K562 (cell line): ENCODE results near the gene ABHD8. TPM values are rescaled to one million over a fixed set of nuclear protein-coding genes. Genes with fewer than 3 reads are reported as not detected.

Source experiments
- ELF1 ChIP-seq: fragments of 200-800 bp; sonication (Bioruptor generic); IDR thresholded peaks from 2 replicates; pipeline ENCODE4 v1.6.1; 2016; ENCODE audit warnings: missing genetic modification characterization, missing compliant biosample characterization
- ERF ChIP-seq: fragments of 450-650 bp; formaldehyde crosslinking; IDR thresholded peaks from 2 replicates; pipeline ENCODE4 v1.4.0; 2020; ENCODE audit warnings: mild to moderate bottlenecking, mixed read lengths
- FOXP1 ChIP-seq: sonication (generic); formaldehyde crosslinking; IDR thresholded peaks from 2 replicates; pipeline ENCODE4 v1.8.0; 2022; ENCODE audit warnings: mild to moderate bottlenecking, missing genetic modification reagents
- GTF2A2 ChIP-seq: IDR thresholded peaks from 2 replicates; pipeline ENCODE4 v1.6.1; 2016; ENCODE audit warnings: mild to moderate bottlenecking, missing genetic modification characterization, missing compliant biosample characterization
- GTF2F1 ChIP-seq: IDR thresholded peaks from 2 replicates; pipeline ENCODE4 v1.6.1; 2011; ENCODE audit warnings: low read depth, low read length, improper control_type of control experiment
- HCFC1 ChIP-seq: IDR thresholded peaks from 2 replicates; pipeline ENCODE4 v1.6.1; 2012; ENCODE audit warnings: low read depth, low read length, improper control_type of control experiment
- HES1 ChIP-seq: fragments of 450-650 bp; IDR thresholded peaks from 2 replicates; pipeline ENCODE4 v1.6.1; 2016; ENCODE audit warnings: low read depth, mild to moderate bottlenecking, moderate library complexity
- ID3 ChIP-seq, 2 experiments: fragments of 250-450 bp in 1 of 2; fragments of 450-650 bp in 1 of 2; sonication (Bioruptor Pico) in 1 of 2; IDR thresholded peaks; 2 replicates each; pipeline versions ENCODE4 v1.6.1 to v1.8.0; 2016 to 2021; ENCODE audit warnings: mild to moderate bottlenecking in 2 of 2, moderate library complexity in 2 of 2, missing compliant biosample characterization in 1 of 2, missing genetic modification characterization in 1 of 2
- LCOR ChIP-seq: sonication (generic); formaldehyde crosslinking; IDR thresholded peaks from 2 replicates; pipeline ENCODE4 v1.8.0; 2022; ENCODE audit warnings: mild to moderate bottlenecking, missing genetic modification reagents
- MAZ ChIP-seq, 2 experiments: fragments of 450-650 bp in 1 of 2; sonication (generic) in 1 of 2; formaldehyde crosslinking; IDR thresholded peaks in 1 of 2; conservative IDR thresholded peaks in 1 of 2; 2 replicates each; pipeline versions ENCODE4 v1.4.0 to v1.5.0; 2020; ENCODE audit warnings: mild to moderate bottlenecking in 1 of 2, missing genetic modification reagents in 1 of 2
- MEIS2 ChIP-seq: fragments of 450-650 bp; IDR thresholded peaks from 2 replicates; pipeline ENCODE4 v1.6.1; 2014; ENCODE audit warnings: mild to moderate bottlenecking; ENCODE audit not compliant: partially characterized antibody
- NR2F6 ChIP-seq: fragments of 450-650 bp; formaldehyde crosslinking; IDR thresholded peaks from 2 replicates; pipeline ENCODE4 v1.4.0; 2020; ENCODE audit warnings: mild to moderate bottlenecking
- SFPQ ChIP-seq: fragments of 200-400 bp; formaldehyde crosslinking; IDR thresholded peaks from 2 replicates; pipeline ENCODE4 v1.6.1; 2017; ENCODE audit warnings: mild to moderate bottlenecking, low read depth, low read length, moderate library complexity
- SPI1 ChIP-seq: IDR thresholded peaks from 2 replicates; pipeline ENCODE4 v1.6.1; 2011; ENCODE audit warnings: low read depth, low read length, control low read depth, borderline replicate concordance
- TCFL5 ChIP-seq: fragments of 250-450 bp; sonication (Bioruptor Pico); conservative IDR thresholded peaks from 2 replicates; pipeline ENCODE4 v1.6.1; 2021; ENCODE audit warnings: mild to moderate bottlenecking, moderate library complexity, matching md5 sums
- ZBTB49 ChIP-seq: sonication (generic); formaldehyde crosslinking; IDR thresholded peaks from 2 replicates; pipeline ENCODE4 v1.8.0; 2022; ENCODE audit warnings: missing genetic modification reagents, mild to moderate bottlenecking, borderline replicate concordance
- ZNF133 ChIP-seq: fragments of 250-450 bp; sonication (Bioruptor Pico); IDR thresholded peaks from 2 replicates; pipeline ENCODE4 v1.4.0; 2020; ENCODE audit warnings: mild to moderate bottlenecking
- ZNF23 ChIP-seq: fragments of 250-450 bp; sonication (Bioruptor Pico); IDR thresholded peaks from 2 replicates; pipeline ENCODE4 v1.4.0; 2020; ENCODE audit warnings: mild to moderate bottlenecking
- ZNF280B ChIP-seq: fragments of 250-450 bp; sonication (Bioruptor Pico); IDR thresholded peaks from 2 replicates; pipeline ENCODE4 v1.5.1; 2021; ENCODE audit warnings: mild to moderate bottlenecking
- ZNF445 ChIP-seq: fragments of 250-450 bp; sonication (Bioruptor Pico); IDR thresholded peaks from 2 replicates; pipeline ENCODE4 v1.4.0; 2020; ENCODE audit warnings: low read depth, mild to moderate bottlenecking, moderate library complexity
- polyA plus RNA-seq, 8 experiments: library from polyadenylated mRNA; depleted of rRNA in 4 of 8; stranded (reverse) in 5 of 8; unstranded in 3 of 8; fragments of >200 nt; fragmentation: Nextera tagmentation in 2 of 8; fragmentation: Illumina TruSeq in 1 of 8; extraction: Ambion mirVana in 2 of 8; extraction: Trizol in 1 of 8; gene quantifications; 2 replicates each; pipeline versions ENCODE4 v1.2.1 to v1.2.3, GENCODE V29; 2011 to 2014; ENCODE audit warnings: inconsistent platforms in 1 of 8, missing spikeins in 1 of 8
- total RNA-seq, 7 experiments: library from RNA; depleted of rRNA in 6 of 7; stranded (reverse); fragments of >200 nt in 6 of 7; fragmentation: Illumina TruSeq in 2 of 7; extraction: Trizol in 2 of 7; gene quantifications; 2 replicates each; pipeline versions ENCODE4 v1.2.1 to v1.2.3, GENCODE V29; 2011 to 2021; ENCODE audit warnings: low replicate concordance in 1 of 7

The ABHD8 gene
- total and polyA plus RNA-seq, 9 of the 15 experiments (the other 6 are each of a cell fraction or from before 2014, with no cell fraction given): 0.04 to 6.6 (median 2.0) TPM; not detected in 1

GRCh38 chr19:17336872-17337674, 33.8 kb upstream of the ABHD8 start, which contains the start of gene GTPBP3 (continued):
- no peak for TF ChIP-seq ZBTB49 (CRISPR knock-in tag)
- TF ChIP-seq GTF2A2: peak; percentile 47; the same call in 1 of the 2 replicates
- TF ChIP-seq FOXP1 (CRISPR knock-in tag): 0 out of 2 replicates have a peak, but pooled peaks have one; percentile 26
- peak; percentile 89 for TF ChIP-seq HCFC1
- no peak for TF ChIP-seq NR2F6 (CRISPR knock-in tag)
- TF ChIP-seq ZNF23 (CRISPR knock-in tag): no peak
- no peak for TF ChIP-seq ID3 (CRISPR knock-in tag; IDR thresholded peaks at IDR 0.05)
- TF ChIP-seq ID3 (tag; IDR thresholded peaks at IDR 0.05): peak; percentile 80
- TF ChIP-seq MEIS2: peak; percentile 77
- 0 out of 2 replicates have a peak, but pooled peaks have one; percentile 5 for TF ChIP-seq TCFL5 (CRISPR knock-in tag)
- TF ChIP-seq HES1: peak; percentile 63; the same call in 1 of the 2 replicates
- TF ChIP-seq MAZ (CRISPR knock-in tag; conservative IDR thresholded peaks at IDR 0.05 in 1 of 2, IDR thresholded peaks at IDR 0.05 in 1 of 2): peak in 1 of 2 experiments; percentile 88
- TF ChIP-seq ERF (CRISPR knock-in tag): no peak; the same call in 1 of the 2 replicates
- TF ChIP-seq SPI1: peak; percentile 70; the same call in 1 of the 2 replicates
- no peak for TF ChIP-seq ZNF133 (CRISPR knock-in tag)
- no peak for TF ChIP-seq ZNF280B
- no peak for TF ChIP-seq ZNF445 (CRISPR knock-in tag)
- TF ChIP-seq GTF2F1: 0 out of 2 replicates have a peak, but pooled peaks have one; percentile 81
- peak; percentile 55; the same call in 1 of the 2 replicates for TF ChIP-seq LCOR
- TF ChIP-seq SFPQ: no peak
- peak; percentile 86 for TF ChIP-seq ELF1 (tag)
